ENCODE results near the gene ZNF28.
"Not testable (repeated sequence)": the region's sequence is repeated elsewhere in the genome, so short reads cannot be mapped to it uniquely, and the experiment has no call there.

ZNF28 gene

GRCh38 chr19:52821204-52821960, at the start of gene ZNF28:
Gene ZNF28 (minus strand): TSS chr19:52821633. CDS start chr19:52817958, 3,675 bp downstream.
- DNase-seq = peak; percentile 70 to 76

- DNase-seq = not testable (repeated sequence)
These were observed 46.6 kb upstream of the ZNF28 start for GRCh38 chr19:52868031-52868430.

GRCh38 chr19:52857378-52858191, 36.2 kb upstream of the ZNF28 start, which contains the start of gene ZNF468:
Gene ZNF468 (minus strand): TSS chr19:52857619. CDS start chr19:52854272, 3,347 bp downstream.
- peak; percentile 78 to 80 for DNase-seq

- DNase-seq = peak; percentile 28 to 31
These were observed 35.3 kb upstream of the ZNF28 start for GRCh38 chr19:52856540-52857377.

GRCh38 chr19:52847352-52847751, 25.9 kb upstream of the ZNF28 start:
- not testable (repeated sequence) for DNase-seq

GRCh38 chr19:52840825-52841465, 19.5 kb upstream of the ZNF28 start:
- not testable (repeated sequence) for DNase-seq

GRCh38 chr19:52834289-52834688, 12.9 kb upstream of the ZNF28 start:
- not testable (repeated sequence) for DNase-seq

GRCh38 chr19:52833541-52833940, 12.1 kb upstream of the ZNF28 start:
- not testable (repeated sequence) for DNase-seq

- not testable (repeated sequence) for DNase-seq
These were observed 8.4 kb upstream of the ZNF28 start for GRCh38 chr19:52829866-52830265.

- DNase-seq = no peak
These were observed 4.3 kb upstream of the ZNF28 start for GRCh38 chr19:52825765-52826164.

- DNase-seq = no peak
These were observed 2.2 kb upstream of the ZNF28 start for GRCh38 chr19:52823676-52824075.

- peak; percentile 25 to 30 for DNase-seq
These were observed 795 bp downstream of the ZNF28 start for GRCh38 chr19:52820472-52821203.

GRCh38 chr19:52809801-52810200, 11.6 kb downstream of the ZNF28 start:
- no peak for DNase-seq

GRCh38 chr19:52799950-52800640, 21.3 kb downstream of the ZNF28 start:
- not testable (repeated sequence) for DNase-seq

- no peak for DNase-seq
These were observed 32.0 kb downstream of the ZNF28 start for GRCh38 chr19:52789440-52789839.

GRCh38 chr19:52786464-52787354, 34.7 kb downstream of the ZNF28 start, which contains the start of gene ZNF600:
Gene ZNF600 (minus strand): TSS chr19:52786791. CDS start chr19:52778888, 7,903 bp downstream.
- peak; percentile 78 to 82 for DNase-seq

- DNase-seq = no peak
These were observed 35.4 kb downstream of the ZNF28 start for GRCh38 chr19:52786078-52786463.

- DNase-seq = no peak
These were observed 35.9 kb downstream of the ZNF28 start for GRCh38 chr19:52785506-52785905.

GRCh38 chr19:52782864-52783263, 38.6 kb downstream of the ZNF28 start:
- DNase-seq = not testable (repeated sequence)

GRCh38 chr19:52778811-52779210, 42.6 kb downstream of the ZNF28 start:
- DNase-seq = peak; percentile 39 to 49

Measured in activated T-cell treated with anti-CD3 and anti-CD28 coated beads, Interleukin-2, amount 50 U/mL, for 48 hours (primary cell).